HCT116 (cell line): ENCODE measurements around the gene MCL1. TPM values are rescaled to one million over a fixed set of nuclear protein-coding genes. Genes with fewer than 3 reads are reported as not detected.

Experiments used
- ATAC-seq: fragments of 200-7000 bp; cut with Tn5 transposase; 2 replicates; pipeline ENCODE4 v1.9.1; 2020; ENCODE audit warnings: mild to moderate bottlenecking, moderate library complexity
- BruUV-seq: library from RNA; stranded (reverse); fragments of 400-500 nt; replicated peaks from 2 replicates; lab custom pipeline; 2021; lab: Mats Ljungman, UMichigan
- CTCF ChIA-PET: fragments of 300-600 bp; sonication (Branson Sonifier 250); formaldehyde crosslinking; loops from one replicate; lab custom pipeline; 2021; ENCODE audit warnings: antibody characterized with exemption; lab: Charles Lee
- POLR2A ChIA-PET: fragments of 300-600, 350-600 bp; sonication (Branson Sonifier 250); formaldehyde crosslinking; loops from one replicate; lab custom pipeline; 2021; ENCODE audit warnings: antibody characterized with exemption; lab: Charles Lee
- RAD21 ChIA-PET, 2 experiments: fragments of 300-600 bp; sonication (Branson Sonifier 250); formaldehyde crosslinking; loops; one replicate each; lab custom pipeline; 2023; ENCODE audit warnings: low total read pairs in 2 of 2; ENCODE audit not compliant: uncharacterized antibody in 2 of 2, unreplicated experiment in 2 of 2, low non-redundant PET in 1 of 2; lab: Charles Lee
- DNase-seq: peaks from one replicate; pipeline ENCODE4 v3.0.0-alpha.2; 2010; ENCODE audit warnings: low read depth, low spot score
- H2AFZ ChIP-seq: fragments of 200-600 bp; shearing (Covaris generic), sonication (generic); 2 replicates; pipeline ENCODE4 v1.6.1; 2017; ENCODE audit warnings: low read depth, mixed run types, mixed read lengths, antibody characterized with exemption, low read length; ENCODE audit not compliant: poor library complexity, severe bottlenecking
- H3K27ac ChIP-seq: 2 replicates; pipeline ENCODE4 v1.5.1; 2012; ENCODE audit warnings: low read depth, low read length
- H3K27me3 ChIP-seq: fragments of 200-600 bp; sonication (generic); 2 replicates; pipeline ENCODE4 v1.6.1; 2016; ENCODE audit warnings: mixed run types, low read length, mixed read lengths; ENCODE audit not compliant: insufficient read depth
- H3K36me3 ChIP-seq, 2 experiments: fragments of 200-500 bp in 1 of 2; fragments of 200-600 bp in 1 of 2; sonication (Bioruptor generic) in 1 of 2; sonication (generic) in 1 of 2; 2 replicates each; pipeline versions ENCODE4 v1.5.1 to v1.6.1; 2014 to 2016; ENCODE audit warnings: low read length in 2 of 2, inconsistent platforms in 1 of 2, mixed read lengths in 1 of 2, mixed run types in 1 of 2; ENCODE audit not compliant: insufficient read depth in 2 of 2, control insufficient read depth in 1 of 2
- H3K4me1 ChIP-seq, 2 experiments: fragments of 200-600 bp in 1 of 2; sonication (generic) in 1 of 2; 2 replicates each; pipeline versions ENCODE4 v1.5.1 to v1.6.1; 2012 to 2017; ENCODE audit warnings: low read length in 2 of 2, inconsistent platforms in 1 of 2, mild to moderate bottlenecking in 1 of 2, mixed read lengths in 1 of 2, mixed run types in 1 of 2, moderate library complexity in 1 of 2; ENCODE audit not compliant: insufficient read depth in 2 of 2, control insufficient read depth in 1 of 2
- H3K4me2 ChIP-seq: fragments of 200-600 bp; sonication (generic); 2 replicates; pipeline ENCODE4 v1.6.1; 2017; ENCODE audit warnings: mixed run types, low read length, mixed read lengths
- H3K4me3 ChIP-seq, 2 experiments: fragments of 200-600 bp in 1 of 2; sonication (generic) in 1 of 2; replicated peaks in 1 of 2; 2 replicates each; pipeline ENCODE4 v1.5.1; 2011 to 2016; ENCODE audit warnings: low read length in 2 of 2, control low read depth in 1 of 2, low read depth in 1 of 2, mild to moderate bottlenecking in 1 of 2, mixed read lengths in 1 of 2, mixed run types in 1 of 2
- H3K79me2 ChIP-seq: fragments of 200-600 bp; sonication (generic); 2 replicates; pipeline ENCODE4 v1.6.1; 2017; ENCODE audit warnings: mild to moderate bottlenecking, mixed run types, low read length, moderate library complexity, mixed read lengths; ENCODE audit not compliant: insufficient read depth
- H3K9ac ChIP-seq: fragments of 200-600 bp; sonication (generic); 2 replicates; pipeline ENCODE4 v1.6.1; 2016; ENCODE audit warnings: low read length, mixed read lengths
- H3K9me2 ChIP-seq: fragments of 200-600 bp; sonication (generic), shearing (Covaris generic); 2 replicates; pipeline ENCODE4 v1.6.1; 2017; ENCODE audit warnings: mixed run types, mild to moderate bottlenecking, moderate library complexity; ENCODE audit not compliant: insufficient read depth
- H3K9me3 ChIP-seq, 2 experiments: fragments of 200-500 bp in 1 of 2; fragments of 200-600 bp in 1 of 2; sonication (Bioruptor generic) in 1 of 2; sonication (generic) in 1 of 2; 2 replicates each; pipeline ENCODE4 v1.6.1; 2014 to 2017; ENCODE audit warnings: low read length in 2 of 2, mixed read lengths in 2 of 2, inconsistent platforms in 1 of 2, low read depth in 1 of 2, mild to moderate bottlenecking in 1 of 2, mixed run types in 1 of 2, moderate library complexity in 1 of 2; ENCODE audit not compliant: control insufficient read depth in 1 of 2, insufficient read depth in 1 of 2
- H4K20me1 ChIP-seq: fragments of 200-600 bp; sonication (generic), shearing (Covaris generic); 2 replicates; pipeline ENCODE4 v1.6.1; 2017; ENCODE audit warnings: mixed run types, mild to moderate bottlenecking, moderate library complexity; ENCODE audit not compliant: insufficient read depth
- ATF3 ChIP-seq: IDR thresholded peaks from 2 replicates; pipeline ENCODE4 v1.6.1; 2012
- CBX3 ChIP-seq: IDR thresholded peaks from 2 replicates; pipeline ENCODE4 v1.6.1; 2012; ENCODE audit warnings: low read depth
- CEBPB ChIP-seq: IDR thresholded peaks from 2 replicates; pipeline ENCODE4 v1.6.1; 2012; ENCODE audit warnings: low read depth
- CTCF ChIP-seq, 3 experiments: fragments of 200-600 bp in 1 of 3; sonication (generic) in 1 of 3; IDR thresholded peaks in 2 of 3; conservative IDR thresholded peaks in 1 of 3; 2 replicates each; pipeline ENCODE4 v1.5.1; 2012 to 2017; ENCODE audit warnings: low read depth in 2 of 3, low read length in 2 of 3, antibody characterized with exemption in 1 of 3, borderline replicate concordance in 1 of 3, control low read depth in 1 of 3, mild to moderate bottlenecking in 1 of 3, mixed read lengths in 1 of 3, mixed run types in 1 of 3, moderate library complexity in 1 of 3; ENCODE audit not compliant: insufficient read depth in 1 of 3
- EGR1 ChIP-seq: IDR thresholded peaks from 2 replicates; pipeline ENCODE4 v1.6.1; 2012; ENCODE audit warnings: low read depth
- EZH2 ChIP-seq: fragments of 200-600 bp; sonication (generic); IDR thresholded peaks from 2 replicates; pipeline ENCODE4 v1.6.1; 2017; ENCODE audit warnings: antibody characterized with exemption, mixed run types
- EZH2phosphoT487 ChIP-seq: fragments of 200-600 bp; IDR thresholded peaks from 2 replicates; pipeline ENCODE4 v1.6.1; 2018; ENCODE audit warnings: antibody characterized with exemption, borderline replicate concordance
- JUND ChIP-seq: IDR thresholded peaks from 2 replicates; pipeline ENCODE4 v1.6.1; 2012
- MAX ChIP-seq: IDR thresholded peaks from 2 replicates; pipeline ENCODE4 v1.6.1; 2012
- RAD21 ChIP-seq: IDR thresholded peaks from 2 replicates; pipeline ENCODE4 v1.6.1; 2012; ENCODE audit warnings: low read depth, mild to moderate bottlenecking
- SIN3A ChIP-seq: IDR thresholded peaks from 2 replicates; pipeline ENCODE4 v1.6.1; 2012; ENCODE audit warnings: low read depth
- SP1 ChIP-seq: IDR thresholded peaks from 2 replicates; pipeline ENCODE4 v1.6.1; 2012; ENCODE audit warnings: low read depth
- SRF ChIP-seq: IDR thresholded peaks from 2 replicates; pipeline ENCODE4 v1.6.1; 2012; ENCODE audit warnings: low read depth
- TCF7L2 ChIP-seq: IDR thresholded peaks from 2 replicates; pipeline ENCODE4 v1.7.0; 2011; ENCODE audit warnings: borderline replicate concordance, inconsistent platforms; ENCODE audit not compliant: insufficient read depth, insufficient read length; ENCODE audit errors: extremely low read depth
- YY1 ChIP-seq: IDR thresholded peaks from 2 replicates; pipeline ENCODE4 v1.6.1; 2011; ENCODE audit warnings: low read length, low read depth, moderate library complexity, mild to moderate bottlenecking; ENCODE audit not compliant: insufficient replicate concordance; ENCODE audit errors: extremely low read depth
- ZBTB33 ChIP-seq: IDR thresholded peaks from 2 replicates; pipeline ENCODE4 v1.6.1; 2011; ENCODE audit warnings: mild to moderate bottlenecking, low read length, moderate library complexity; ENCODE audit not compliant: insufficient replicate concordance; ENCODE audit errors: extremely low read depth
- ZFX ChIP-seq: fragments of 450-650 bp; IDR thresholded peaks from 2 replicates; pipeline ENCODE4 v1.6.1; 2017
- ZNF274 ChIP-seq: fragments of 200-500 bp; sonication (Bioruptor generic); IDR thresholded peaks from 2 replicates; pipeline ENCODE4 v1.6.1; 2014; ENCODE audit warnings: mild to moderate bottlenecking, low read depth, low read length, inconsistent platforms
- intact Hi-C: fragments of 100-400 bp; cut with micrococcal nuclease; formaldehyde crosslinking; loops from 2 replicates; pipeline ENCODE4 v1.10.0; 2022
- total RNA-seq: library from RNA; stranded (reverse); gene quantifications from one replicate; pipeline ENCODE4 v1.2.1, GENCODE V29; 2021; ENCODE audit not compliant: unreplicated experiment

Gene MCL1
- total RNA-seq, 1 experiment from 2014 or later = 146 TPM

- TF ChIP-seq CTCF (IDR thresholded peaks at IDR 0.05 in 2 of 3, conservative IDR thresholded peaks at IDR 0.05 in 1 of 3; ENCODE audit: borderline replicate concordance in 1 of 3, insufficient read depth in 1 of 3, low read depth in 2 of 3, low read length in 2 of 3) (no peak), JUND (no peak)
- TF ChIP-seq, all 23 proteins: peak for 0
Observed at GRCh38 chr1:150596095-150596892, 16.9 kb upstream of the MCL1 start (continued).

- H3K9me2 ChIP-seq = no peaks in the 10 kb centered on the region
- intact Hi-C loops = no loop called here
- ChIA-PET CTCF (no interaction called here), POLR2A (no interaction called here), RAD21 (no interaction called here)
- DNase-seq = no peak
- H3K4me3 ChIP-seq = no peak overlapping the region
- no peak overlapping the region for H3K27ac ChIP-seq
- H3K9ac ChIP-seq = no peak overlapping the region
- H2AFZ ChIP-seq = no peak overlapping the region
- peaks cover 7 to 19% of the 10 kb centered on the region in 2 experiments for H3K4me1 ChIP-seq
- H3K9me3 ChIP-seq = no peaks in the 10 kb centered on the region
- no peak overlapping the region for H3K4me2 ChIP-seq
- H3K79me2 ChIP-seq = peaks cover 31% of the 10 kb centered on the region
- H3K36me3 ChIP-seq = peaks cover 3 to 16% of the 10 kb centered on the region in 2 experiments
- no TSS peak for BruUV-seq
- H3K27me3 ChIP-seq = no peaks in the 10 kb centered on the region
- no peak for ATAC-seq
- peaks cover 17% of the 10 kb centered on the region; the same call in 1 of the 2 replicates for H4K20me1 ChIP-seq
- TF ChIP-seq TCF7L2 (no peak), CBX3 (no peak), SIN3A (no peak), EZH2 (no peak), ZFX (no peak), MAX (no peak), SRF (no peak), CTCF (IDR thresholded peaks at IDR 0.05 in 2 of 3, conservative IDR thresholded peaks at IDR 0.05 in 1 of 3; ENCODE audit: borderline replicate concordance in 1 of 3, insufficient read depth in 1 of 3, low read depth in 2 of 3, low read length in 2 of 3) (no peak), EGR1 (no peak), ATF3 (no peak), ZNF274 (no peak), SP1 (no peak), YY1 (no peak), RAD21 (no peak), EZH2phosphoT487 (no peak), ZBTB33 (no peak), JUND (no peak), CEBPB (no peak)
Observed at GRCh38 chr1:150582371-150582770, 3.0 kb upstream of the MCL1 start.
